Naive B cell (primary cell): ENCODE results near the gene CASQ1. TPM values are rescaled to one million over a fixed set of nuclear protein-coding genes. Genes with fewer than 3 reads are reported as not detected.

ENCODE experiments used
- ATAC-seq, 2 donors: fragments of 150-1000 bp; cut with Tn5 transposase; 2 replicates each; pipeline ENCODE4 v1.10.0; 2021; ENCODE audit warnings: low read depth in 2 of 2, mild to moderate bottlenecking in 2 of 2, moderate library complexity in 2 of 2
- DNase-seq: peaks from one replicate; pipeline ENCODE4 v3.0.0; 2022
- H3K27ac Mint-ChIP-seq, 6 donors: one replicate each; pipeline ENCODE4 v1.8.0; 2020 to 2022; ENCODE audit warnings: mild to moderate bottlenecking in 6 of 6, mixed read lengths in 6 of 6, moderate library complexity in 5 of 6, inconsistent platforms in 2 of 6
- H3K27me3 Mint-ChIP-seq, 3 donors: one replicate each; pipeline ENCODE4 v1.8.0; 2021 to 2022; ENCODE audit warnings: mixed read lengths in 3 of 3, mild to moderate bottlenecking in 1 of 3
- H3K36me3 Mint-ChIP-seq, 2 donors: one replicate each; pipeline ENCODE4 v1.8.0; 2020 to 2022; ENCODE audit warnings: mixed read lengths in 2 of 2, inconsistent platforms in 1 of 2, mild to moderate bottlenecking in 1 of 2
- H3K4me1 Mint-ChIP-seq, 3 donors: one replicate each; pipeline ENCODE4 v1.8.0; 2020 to 2022; ENCODE audit warnings: mixed read lengths in 3 of 3, inconsistent platforms in 1 of 3, mild to moderate bottlenecking in 1 of 3, moderate library complexity in 1 of 3
- H3K4me3 Mint-ChIP-seq, 8 donors: one replicate each; pipeline ENCODE4 v1.8.0; 2020 to 2022; ENCODE audit warnings: mild to moderate bottlenecking in 8 of 8, mixed read lengths in 8 of 8, moderate library complexity in 8 of 8, inconsistent platforms in 2 of 8
- H3K9me3 Mint-ChIP-seq, 7 donors: one replicate each; pipeline ENCODE4 v1.8.0; 2020 to 2022; ENCODE audit warnings: mixed read lengths in 7 of 7, mild to moderate bottlenecking in 5 of 7, inconsistent platforms in 2 of 7, moderate library complexity in 1 of 7
- polyA plus RNA-seq, 6 donors: library from polyadenylated mRNA; unstranded; fragments of 300-500 nt; fragmentation: Illumina TruSeq; gene quantifications; one replicate each; pipeline ENCODE4 v1.2.3, GENCODE V29; 2021; ENCODE audit warnings: low read depth in 6 of 6

Gene CASQ1
- polyA plus RNA-seq, 6 donors from 2014 or later, result not detected

- no peaks in the 10 kb centered on the region for H3K9me3 Mint-ChIP-seq
- no peak overlapping the region for H3K27ac Mint-ChIP-seq
- H3K27me3 Mint-ChIP-seq, result peaks cover 16 to 29% (median 25%) of the 10 kb centered on the region in 3 donors
- DNase-seq (no peak), ATAC-seq (no peak)
- no peaks in the 10 kb centered on the region for H3K36me3 Mint-ChIP-seq
- H3K4me3 Mint-ChIP-seq, result no peak overlapping the region
- H3K4me1 Mint-ChIP-seq, result peaks cover 10 to 14% (median 12%) of the 10 kb centered on the region in 3 donors
Measured at GRCh38 chr1:160171980-160172379, 18.4 kb upstream of the CASQ1 start.

- peaks cover 31 to 56% (median 42%) of the 10 kb centered on the region in 3 donors for H3K27me3 Mint-ChIP-seq
- no peaks in the 10 kb centered on the region for H3K36me3 Mint-ChIP-seq
- H3K27ac Mint-ChIP-seq, result peak overlapping the region in 1 of 6 donors; percentile 16
- DNase-seq (no peak), ATAC-seq (no peak)
- peak overlapping the region in 1 of 8 donors; percentile 72 for H3K4me3 Mint-ChIP-seq
- H3K9me3 Mint-ChIP-seq, result peaks cover 0 to 2% (median 0%) of the 10 kb centered on the region in 7 donors
- H3K4me1 Mint-ChIP-seq, result peaks cover 0 to 4% (median 0%) of the 10 kb centered on the region in 3 donors
Measured at GRCh38 chr1:160177231-160177630, 13.1 kb upstream of the CASQ1 start.

- DNase-seq, result no peak
- Mint-ChIP-seq H3K9me3 (peaks cover 0 to 2% (median 0%) of the 10 kb centered on the region in 7 donors), H3K4me1 (peaks cover 0 to 4% (median 0%) of the 10 kb centered on the region in 3 donors), H3K27me3 (peaks cover 27 to 54% (median 38%) of the 10 kb centered on the region in 3 donors), H3K36me3 (no peaks in the 10 kb centered on the region), H3K27ac (no peak overlapping the region), H3K4me3 (peak overlapping the region in 1 of 8 donors; percentile 72)
- no peak for ATAC-seq
Measured at GRCh38 chr1:160177667-160178066, 12.7 kb upstream of the CASQ1 start.

- H3K27ac Mint-ChIP-seq, result no peak overlapping the region
- DNase-seq (no peak), ATAC-seq (no peak)
- H3K4me1 Mint-ChIP-seq, result peaks cover 0 to 4% (median 0%) of the 10 kb centered on the region in 3 donors
- H3K9me3 Mint-ChIP-seq, result peaks cover 0 to 2% (median 0%) of the 10 kb centered on the region in 7 donors
- peaks cover 24 to 52% (median 33%) of the 10 kb centered on the region in 3 donors for H3K27me3 Mint-ChIP-seq
- no peaks in the 10 kb centered on the region for H3K36me3 Mint-ChIP-seq
- H3K4me3 Mint-ChIP-seq, result no peak overlapping the region
Measured at GRCh38 chr1:160178731-160179130, 11.6 kb upstream of the CASQ1 start.

- Mint-ChIP-seq H3K9me3 (peaks cover 0 to 2% (median 0%) of the 10 kb centered on the region in 7 donors), H3K27me3 (peaks cover 24 to 46% (median 27%) of the 10 kb centered on the region in 3 donors), H3K27ac (no peak overlapping the region), H3K4me3 (no peak overlapping the region), H3K4me1 (peaks cover 0 to 4% (median 0%) of the 10 kb centered on the region in 3 donors), H3K36me3 (no peaks in the 10 kb centered on the region)
- no peak for DNase-seq
- ATAC-seq, result no peak
Measured at GRCh38 chr1:160179336-160179735, 11.0 kb upstream of the CASQ1 start.

GRCh38 chr1:160186246-160186645, 4.1 kb upstream of the CASQ1 start:
- no peak overlapping the region for H3K27ac Mint-ChIP-seq
- H3K4me1 Mint-ChIP-seq, result no peaks in the 10 kb centered on the region
- H3K36me3 Mint-ChIP-seq, result no peaks in the 10 kb centered on the region
- ATAC-seq (no peak), DNase-seq (no peak)
- no peak overlapping the region for H3K4me3 Mint-ChIP-seq
- peaks cover 0 to 2% (median 0%) of the 10 kb centered on the region in 7 donors for H3K9me3 Mint-ChIP-seq
- H3K27me3 Mint-ChIP-seq, result peaks cover 3 to 39% (median 25%) of the 10 kb centered on the region in 3 donors

GRCh38 chr1:160186729-160187128, 3.6 kb upstream of the CASQ1 start:
- no peak for ATAC-seq
- no peak overlapping the region for H3K27ac Mint-ChIP-seq
- DNase-seq, result no peak
- H3K36me3 Mint-ChIP-seq, result no peaks in the 10 kb centered on the region
- H3K4me1 Mint-ChIP-seq, result no peaks in the 10 kb centered on the region
- H3K9me3 Mint-ChIP-seq, result peaks cover 0 to 2% (median 0%) of the 10 kb centered on the region in 7 donors
- no peak overlapping the region for H3K4me3 Mint-ChIP-seq
- peaks cover 3 to 36% (median 23%) of the 10 kb centered on the region in 3 donors for H3K27me3 Mint-ChIP-seq

GRCh38 chr1:160187407-160187806, 3.0 kb upstream of the CASQ1 start:
- Mint-ChIP-seq H3K9me3 (no peaks in the 10 kb centered on the region), H3K27me3 (peaks cover 0 to 31% (median 19%) of the 10 kb centered on the region in 3 donors), H3K36me3 (no peaks in the 10 kb centered on the region), H3K4me3 (no peak overlapping the region), H3K27ac (no peak overlapping the region), H3K4me1 (no peaks in the 10 kb centered on the region)
- ATAC-seq (no peak), DNase-seq (no peak)

- peaks cover 0 to 24% (median 19%) of the 10 kb centered on the region in 3 donors for H3K27me3 Mint-ChIP-seq
- H3K9me3 Mint-ChIP-seq, result no peaks in the 10 kb centered on the region
- DNase-seq (no peak), ATAC-seq (no peak)
- no peak overlapping the region for H3K27ac Mint-ChIP-seq
- no peaks in the 10 kb centered on the region for H3K4me1 Mint-ChIP-seq
- no peak overlapping the region for H3K4me3 Mint-ChIP-seq
- no peaks in the 10 kb centered on the region for H3K36me3 Mint-ChIP-seq
Measured at GRCh38 chr1:160188341-160188740, 2.0 kb upstream of the CASQ1 start.

GRCh38 chr1:160191756-160192155, 1.4 kb downstream of the CASQ1 start:
- Mint-ChIP-seq H3K4me1 (no peaks in the 10 kb centered on the region), H3K36me3 (no peaks in the 10 kb centered on the region), H3K9me3 (no peaks in the 10 kb centered on the region), H3K27ac (no peak overlapping the region), H3K4me3 (no peak overlapping the region), H3K27me3 (peaks cover 0 to 15% (median 4%) of the 10 kb centered on the region in 3 donors)
- DNase-seq (no peak), ATAC-seq (no peak)

GRCh38 chr1:160192234-160192633, 1.9 kb downstream of the CASQ1 start:
- Mint-ChIP-seq H3K27me3 (peaks cover 0 to 12% (median 0%) of the 10 kb centered on the region in 3 donors), H3K4me3 (peak overlapping the region in 1 of 8 donors; percentile 41), H3K36me3 (no peaks in the 10 kb centered on the region), H3K4me1 (peaks cover 0 to 3% (median 0%) of the 10 kb centered on the region in 3 donors), H3K9me3 (no peaks in the 10 kb centered on the region), H3K27ac (peak overlapping the region in 2 of 6 donors; percentile 34 to 47)
- no peak for DNase-seq
- no peak for ATAC-seq

- Mint-ChIP-seq H3K36me3 (no peaks in the 10 kb centered on the region), H3K4me1 (peaks cover 0 to 3% (median 3%) of the 10 kb centered on the region in 3 donors), H3K27me3 (peaks cover 0 to 5% (median 0%) of the 10 kb centered on the region in 3 donors), H3K27ac (no peak overlapping the region), H3K4me3 (no peak overlapping the region), H3K9me3 (no peaks in the 10 kb centered on the region)
- ATAC-seq (peak; percentile 81 to 83), DNase-seq (peak; percentile 71)
Measured at GRCh38 chr1:160193091-160193819, 2.9 kb downstream of the CASQ1 start.

- no peak for DNase-seq
- no peak overlapping the region for H3K4me3 Mint-ChIP-seq
Measured at GRCh38 chr1:160193832-160194736, 3.7 kb downstream of the CASQ1 start.

More at GRCh38 chr1:160193832-160194736, 3.7 kb downstream of the CASQ1 start:
- no peak overlapping the region for H3K27ac Mint-ChIP-seq
- peaks cover 0 to 6% (median 3%) of the 10 kb centered on the region in 3 donors for H3K4me1 Mint-ChIP-seq
- no peaks in the 10 kb centered on the region for H3K27me3 Mint-ChIP-seq
- no peak for ATAC-seq
- H3K9me3 Mint-ChIP-seq, result no peaks in the 10 kb centered on the region
- H3K36me3 Mint-ChIP-seq, result no peaks in the 10 kb centered on the region
